ENCODE measurements around the gene TMEM175.

DNA sequence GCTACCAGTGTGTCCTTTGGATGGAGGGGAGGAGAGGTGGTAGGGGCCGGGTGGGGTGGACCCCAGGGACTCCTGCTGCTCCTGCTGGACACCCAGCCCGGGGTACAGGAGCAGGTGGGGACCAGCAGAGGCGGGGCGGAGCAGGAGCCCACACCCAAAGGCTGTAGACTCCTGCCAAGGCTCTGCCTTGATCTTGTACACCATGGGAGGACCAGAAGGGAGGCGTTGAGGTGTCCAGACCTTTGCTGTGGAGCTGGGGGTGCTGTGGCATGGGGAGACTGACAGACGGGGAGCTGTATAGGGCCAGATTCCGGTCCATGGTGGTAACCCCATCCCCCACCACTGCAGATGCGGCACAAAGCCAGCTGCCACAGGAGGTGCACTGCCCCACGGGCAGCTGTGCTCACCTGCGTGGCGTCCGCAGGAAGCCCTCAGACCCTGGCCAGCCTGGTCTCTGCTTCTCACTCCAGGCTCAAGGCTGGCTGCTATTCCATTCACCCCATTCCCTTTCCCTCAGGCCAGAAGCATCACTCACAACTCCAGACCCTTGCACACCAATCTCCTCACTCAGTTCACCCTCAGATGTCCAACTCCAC is 65.9 kb downstream of the TMEM175 start:
- TF ChIP-seq POLR2A (IDR thresholded peaks at IDR 0.05; ENCODE audit: low read depth, low read length) (no peak), MXI1 (IDR thresholded peaks at IDR 0.05; ENCODE audit: borderline replicate concordance, low read depth, low read length) (no peak), FOS (IDR thresholded peaks at IDR 0.05; ENCODE audit: low read depth, low read length) (no peak), MAFK (IDR thresholded peaks at IDR 0.05; ENCODE audit: low read depth, low read length) (no peak)
- TF ChIP-seq, protein P1, sequence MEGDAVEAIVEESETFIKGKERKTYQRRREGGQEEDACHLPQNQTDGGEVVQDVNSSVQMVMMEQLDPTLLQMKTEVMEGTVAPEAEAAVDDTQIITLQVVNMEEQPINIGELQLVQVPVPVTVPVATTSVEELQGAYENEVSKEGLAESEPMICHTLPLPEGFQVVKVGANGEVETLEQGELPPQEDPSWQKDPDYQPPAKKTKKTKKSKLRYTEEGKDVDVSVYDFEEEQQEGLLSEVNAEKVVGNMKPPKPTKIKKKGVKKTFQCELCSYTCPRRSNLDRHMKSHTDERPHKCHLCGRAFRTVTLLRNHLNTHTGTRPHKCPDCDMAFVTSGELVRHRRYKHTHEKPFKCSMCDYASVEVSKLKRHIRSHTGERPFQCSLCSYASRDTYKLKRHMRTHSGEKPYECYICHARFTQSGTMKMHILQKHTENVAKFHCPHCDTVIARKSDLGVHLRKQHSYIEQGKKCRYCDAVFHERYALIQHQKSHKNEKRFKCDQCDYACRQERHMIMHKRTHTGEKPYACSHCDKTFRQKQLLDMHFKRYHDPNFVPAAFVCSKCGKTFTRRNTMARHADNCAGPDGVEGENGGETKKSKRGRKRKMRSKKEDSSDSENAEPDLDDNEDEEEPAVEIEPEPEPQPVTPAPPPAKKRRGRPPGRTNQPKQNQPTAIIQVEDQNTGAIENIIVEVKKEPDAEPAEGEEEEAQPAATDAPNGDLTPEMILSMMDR (conservative IDR thresholded peaks at IDR 0.05; ENCODE audit: low read depth, low read length): no peak
